ENCODE data around the gene PACS1.
"Not testable (repeated sequence)": the region's sequence is repeated elsewhere in the genome, so short reads cannot be mapped to it uniquely, and the experiment has no call there.

PACS1 gene

DNA sequence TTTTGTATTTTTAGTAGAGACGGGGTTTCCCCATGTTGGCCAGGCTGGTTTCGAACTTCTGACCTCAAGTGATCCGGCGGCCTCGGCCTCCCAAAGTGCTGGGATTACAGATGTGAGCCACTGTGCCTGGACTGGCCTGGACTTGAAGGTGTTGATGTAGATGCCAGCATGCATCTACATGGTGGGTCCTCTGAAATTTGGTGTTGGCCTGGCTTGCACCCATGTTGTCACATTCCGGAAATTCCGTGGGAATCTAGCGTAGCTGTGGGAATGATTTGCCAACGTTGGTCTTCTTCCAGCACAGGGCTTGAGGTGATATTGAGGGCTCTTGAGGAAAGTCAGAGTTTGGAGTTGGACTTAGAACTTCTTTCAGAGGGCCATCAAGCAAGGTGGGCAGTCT, 6.5 kb downstream of the PACS1 start:
- DNase-seq = no peak

DNA sequence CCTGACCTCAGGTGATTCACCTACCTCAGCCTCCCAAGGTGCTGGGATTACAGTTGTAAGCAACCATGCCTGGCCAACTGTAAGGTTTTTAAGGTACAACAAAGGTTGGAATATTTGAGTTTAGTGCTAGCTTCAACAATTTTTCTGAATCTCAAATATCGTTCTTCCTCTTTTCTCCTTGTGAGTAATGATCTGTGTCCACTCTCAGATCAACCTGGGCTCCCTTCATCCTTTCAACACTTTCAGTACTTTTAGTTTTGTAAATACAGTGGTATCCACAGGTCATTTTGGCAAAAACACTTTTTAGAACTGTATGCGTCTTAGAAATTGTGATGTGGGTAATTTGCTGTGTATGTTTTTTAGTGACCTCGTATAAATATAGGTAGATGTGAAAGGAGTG, 7.9 kb downstream of the PACS1 start:
- DNase-seq = no peak

DNA sequence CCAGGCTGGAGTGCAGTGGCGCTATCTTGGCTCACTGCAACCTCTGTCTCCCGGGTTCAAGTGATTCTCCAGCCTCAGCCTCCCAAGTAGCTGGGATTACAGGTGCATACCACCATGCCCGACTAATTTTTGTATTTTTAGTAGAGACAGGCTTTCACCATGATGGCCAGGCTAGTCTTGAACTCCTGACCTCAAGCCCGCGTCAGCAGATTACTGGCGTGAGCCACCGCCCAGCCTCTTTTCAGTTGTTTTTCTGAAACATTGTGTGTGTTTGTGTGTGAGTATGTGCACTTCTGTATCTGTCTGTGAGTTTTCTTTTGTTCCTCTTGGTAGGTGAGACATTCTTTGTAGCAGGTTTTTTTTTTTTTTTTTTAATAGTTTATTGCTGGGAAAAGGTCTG, 8.9 kb downstream of the PACS1 start:
- not testable (repeated sequence) for DNase-seq

DNA sequence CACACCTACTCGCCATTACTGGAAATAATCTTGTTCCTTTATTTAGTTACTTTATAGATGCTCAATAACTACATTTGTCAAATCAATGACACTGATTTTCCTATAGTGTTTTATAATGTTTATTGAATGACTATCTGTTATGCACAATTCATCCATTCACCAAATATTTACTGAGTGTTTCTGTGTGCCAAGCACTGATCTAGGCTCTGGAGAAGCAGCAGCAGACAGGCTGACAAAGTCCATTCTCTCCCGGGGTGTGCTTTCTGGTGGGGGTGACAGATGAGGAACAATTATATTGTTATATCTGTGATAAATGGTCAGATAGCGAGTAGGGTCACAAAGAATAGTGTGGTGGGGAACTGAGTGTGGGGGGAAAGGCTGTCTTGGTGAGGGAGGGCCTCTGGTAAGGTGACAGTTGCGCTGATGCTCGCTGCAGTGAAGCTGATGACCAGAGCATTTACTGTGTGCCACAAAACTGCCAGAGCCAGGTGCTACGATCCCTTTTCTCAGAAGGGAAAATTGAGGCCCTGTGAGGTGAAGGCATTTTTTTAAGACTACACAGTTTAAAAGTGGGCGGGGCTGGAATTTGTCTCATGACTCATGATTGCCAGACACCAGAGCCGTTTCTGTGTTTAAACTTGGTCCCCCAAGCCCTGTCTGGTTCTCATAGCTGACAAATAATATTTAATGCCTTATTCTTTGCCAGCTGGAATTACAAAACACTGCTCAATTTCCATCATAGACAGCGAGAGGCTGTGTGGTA, 10.2 kb downstream of the PACS1 start:
- DNase-seq = peak; percentile 91

DNA sequence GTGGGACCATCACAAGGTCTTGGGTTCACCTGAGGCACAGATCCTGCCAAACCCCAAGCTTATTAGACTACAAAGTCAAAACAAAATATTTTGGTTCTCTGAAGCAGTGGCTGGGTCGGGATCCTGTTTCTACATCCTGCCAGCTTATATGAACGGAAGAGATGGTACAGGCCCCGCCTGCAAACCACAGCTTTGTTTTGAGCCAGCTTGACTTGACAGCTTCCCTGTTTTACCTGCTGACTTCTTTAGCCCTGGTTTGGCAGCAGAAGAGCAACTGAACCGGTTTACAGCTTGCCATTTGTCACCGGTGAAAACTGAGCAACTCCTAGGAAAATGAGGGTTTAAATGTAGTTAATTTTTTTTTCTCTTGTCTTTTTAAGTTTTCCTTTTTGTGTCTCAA, 11.4 kb downstream of the PACS1 start:
- peak; percentile 86 for DNase-seq

DNA sequence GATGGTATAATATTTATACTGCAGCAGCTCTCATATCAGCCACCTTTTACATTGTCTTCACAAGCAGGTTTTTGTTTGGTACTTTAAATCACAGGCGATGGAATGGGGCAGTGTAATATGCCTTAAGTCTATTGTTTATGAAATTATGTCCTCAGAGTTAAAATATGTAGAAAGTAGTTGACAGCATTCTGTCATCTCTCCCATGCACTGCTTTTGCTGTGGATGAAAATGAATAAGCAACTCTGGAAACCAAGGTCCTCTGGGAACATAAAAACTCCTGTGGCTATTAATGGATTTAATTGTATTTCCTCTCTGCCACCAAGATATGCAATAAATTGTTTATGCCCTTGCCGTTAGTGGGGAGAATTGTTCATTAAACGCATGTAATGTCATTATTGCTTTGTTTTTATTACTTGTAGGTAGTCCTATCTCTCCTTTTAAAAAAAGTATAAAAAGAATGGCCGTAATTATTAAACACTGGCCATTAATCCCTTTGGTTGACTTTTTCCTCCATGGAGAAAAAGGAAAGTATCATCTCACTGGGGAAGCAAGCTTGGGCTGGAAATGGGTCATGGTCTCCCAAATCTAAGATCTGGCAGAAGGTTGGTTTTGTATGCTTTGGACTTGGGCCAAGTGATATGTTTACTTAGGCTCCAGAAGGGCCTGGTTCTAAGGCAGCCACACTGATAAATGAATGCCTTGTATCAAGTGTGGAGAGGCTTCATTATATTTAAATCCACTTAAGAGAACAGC, 13.1 kb downstream of the PACS1 start:
- peak; percentile 81 for DNase-seq

DNA sequence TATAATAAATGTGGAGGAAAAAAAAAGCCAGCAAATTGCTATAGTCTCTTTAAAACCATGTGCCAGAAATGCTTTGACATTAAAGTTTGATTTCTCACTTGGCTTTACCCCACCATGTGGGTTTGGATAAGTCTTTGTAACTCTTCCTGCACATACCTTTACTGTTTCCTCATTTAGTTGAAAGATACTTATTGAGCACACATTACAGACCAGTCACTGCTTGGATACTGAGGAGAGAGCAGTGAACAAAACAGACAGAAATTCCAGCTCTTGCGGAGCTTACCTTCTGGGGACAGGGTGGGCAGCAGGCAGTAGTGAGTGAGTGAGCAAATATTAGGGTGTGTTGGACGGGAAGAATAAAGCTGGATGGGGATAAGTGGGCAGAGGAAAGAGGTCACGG, 13.7 kb downstream of the PACS1 start:
- DNase-seq = no peak

DNA sequence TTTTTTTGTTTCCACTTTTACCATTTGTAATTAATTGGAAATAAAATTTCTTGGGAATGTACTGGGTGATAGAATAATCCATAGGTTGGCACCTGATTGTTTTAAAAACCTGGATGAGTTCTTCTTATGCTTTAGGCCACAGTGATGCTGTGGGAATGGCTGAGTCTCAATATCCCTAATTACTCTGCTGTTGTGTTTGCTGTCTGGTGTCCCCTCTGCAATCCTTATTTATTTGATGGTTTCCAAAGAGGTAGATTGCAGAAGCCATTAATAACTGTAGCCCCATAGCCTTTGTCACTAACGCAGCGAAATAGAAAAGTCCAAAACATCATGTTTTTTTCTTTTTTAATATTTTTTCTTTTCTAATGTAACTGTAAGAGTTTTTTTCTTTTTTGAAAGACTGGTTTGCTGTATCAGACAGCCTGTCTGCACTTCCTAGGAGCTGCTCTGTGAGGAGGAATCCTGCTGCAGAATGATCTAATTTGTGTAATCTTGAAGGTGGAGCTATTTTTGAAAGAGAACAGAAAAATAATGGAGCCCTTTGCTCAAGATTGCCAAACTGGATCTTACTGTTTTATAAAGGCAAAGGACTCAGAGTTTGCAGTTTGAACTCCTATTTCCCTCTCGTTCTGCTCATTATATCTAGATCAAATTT, 14.9 kb downstream of the PACS1 start:
- DNase-seq = no peak

DNA sequence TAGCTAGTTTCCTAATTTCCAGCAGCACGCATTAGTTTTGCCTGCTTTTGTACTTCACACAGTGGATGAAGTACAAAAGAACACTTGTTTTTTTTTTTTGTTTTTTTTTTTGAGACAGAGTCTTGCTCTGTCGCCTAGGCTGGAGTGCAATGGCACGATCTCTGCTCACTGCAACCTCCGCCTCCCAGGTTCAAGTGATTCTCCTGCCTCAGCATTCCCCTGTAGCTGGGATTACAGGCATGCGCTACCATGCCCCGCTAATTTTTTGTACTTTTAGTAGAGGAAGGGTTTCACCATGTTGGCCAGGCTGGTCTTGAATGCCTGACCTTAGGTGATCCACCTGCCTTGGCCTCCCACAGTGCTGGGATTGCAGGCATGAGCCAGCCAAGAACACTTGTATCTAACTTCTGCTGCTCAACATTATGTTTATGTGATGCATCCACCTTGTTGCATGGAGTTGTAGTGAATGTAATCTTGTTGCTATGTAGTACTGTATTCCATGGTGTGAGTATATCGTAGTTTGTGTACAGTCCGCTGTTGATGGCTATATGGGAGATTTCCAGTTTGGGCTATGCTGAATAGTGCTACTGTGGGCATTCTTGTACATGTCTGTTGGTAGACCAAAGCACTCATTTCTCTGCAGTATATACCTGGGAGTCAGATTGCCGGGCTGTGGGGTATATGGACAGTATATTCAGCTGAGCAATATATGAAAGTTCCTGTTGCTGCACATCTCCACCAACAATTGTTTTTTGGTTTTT, 17.3 kb downstream of the PACS1 start:
- no peak for DNase-seq

DNA sequence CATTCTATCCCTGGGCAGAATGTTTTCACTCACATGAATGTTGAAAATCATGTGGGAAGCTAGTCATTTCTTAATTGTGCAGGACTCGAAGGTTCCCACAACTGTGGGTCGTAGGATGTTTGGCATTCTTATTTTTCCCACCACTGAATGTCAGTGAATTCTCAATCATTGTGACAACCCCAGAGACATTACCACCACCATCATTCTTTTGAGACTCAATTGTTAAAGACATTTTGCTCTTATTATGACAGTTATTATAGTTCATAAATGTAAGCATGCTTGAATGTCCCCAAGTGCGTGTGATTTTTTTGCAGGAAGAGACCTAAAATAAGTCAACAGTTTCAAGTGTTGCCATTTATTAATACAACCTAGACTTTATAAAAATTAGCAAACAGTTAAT, 19.0 kb downstream of the PACS1 start:
- DNase-seq = no peak

DNA sequence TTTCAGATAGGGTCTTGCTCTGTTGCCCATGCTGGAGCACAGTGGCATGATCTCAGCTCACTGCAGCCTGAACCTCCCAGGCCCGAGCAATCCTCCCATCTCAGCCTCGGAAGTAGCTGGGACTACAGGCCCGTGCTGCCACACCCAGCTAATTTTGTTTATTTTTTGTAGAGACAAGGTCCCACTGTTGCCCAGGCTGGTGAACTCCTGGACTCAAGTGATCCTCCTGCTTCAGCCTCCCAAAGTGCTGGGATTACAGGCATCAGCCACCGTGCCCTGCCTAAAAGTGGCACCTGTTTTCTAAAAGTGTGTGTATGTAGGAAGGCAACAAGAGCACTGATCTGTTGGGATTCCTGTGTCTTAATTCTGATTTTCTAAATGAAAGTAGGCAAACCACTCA, 20.2 kb downstream of the PACS1 start:
- no peak for DNase-seq

DNA sequence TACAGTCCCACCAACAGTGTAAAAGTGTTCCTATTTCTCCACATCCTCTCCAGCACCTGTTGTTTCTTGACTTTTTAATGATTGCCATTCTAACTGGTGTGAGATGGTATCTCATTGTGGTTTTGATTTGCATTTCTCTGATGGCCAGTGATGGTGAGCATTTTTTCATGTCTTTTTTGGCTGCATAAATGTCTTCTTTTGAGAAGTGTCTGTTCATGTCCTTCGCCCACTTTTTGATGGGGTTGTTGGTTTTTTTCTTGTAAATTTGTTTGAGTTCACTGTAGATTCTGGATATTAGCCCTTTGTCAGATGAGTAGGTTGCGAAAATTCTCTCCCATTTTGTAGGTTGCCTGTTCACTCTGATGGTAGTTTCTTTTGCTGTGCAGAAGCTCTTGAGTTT, 22.1 kb downstream of the PACS1 start:
- not testable (repeated sequence) for DNase-seq

DNA sequence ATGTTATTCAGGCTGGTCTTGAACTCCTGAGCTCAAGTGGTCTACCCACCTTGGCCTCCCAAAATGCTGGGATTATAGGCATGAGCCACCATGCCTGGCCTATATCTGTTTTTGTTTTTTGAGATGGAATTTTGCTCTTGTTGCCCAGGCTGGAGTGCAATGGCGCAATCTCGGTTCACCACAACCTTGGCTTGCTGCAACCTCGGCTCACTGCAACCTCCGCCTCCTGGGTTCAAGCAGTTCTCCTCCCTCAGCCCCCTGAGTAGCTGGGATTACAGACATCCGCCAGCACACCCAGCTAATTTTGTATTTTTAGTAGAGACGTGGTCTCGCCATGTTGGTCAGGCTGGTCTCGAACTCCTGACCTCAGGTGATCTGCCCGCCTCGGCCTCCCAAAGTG, 29.7 kb downstream of the PACS1 start:
- not testable (repeated sequence) for DNase-seq

DNA sequence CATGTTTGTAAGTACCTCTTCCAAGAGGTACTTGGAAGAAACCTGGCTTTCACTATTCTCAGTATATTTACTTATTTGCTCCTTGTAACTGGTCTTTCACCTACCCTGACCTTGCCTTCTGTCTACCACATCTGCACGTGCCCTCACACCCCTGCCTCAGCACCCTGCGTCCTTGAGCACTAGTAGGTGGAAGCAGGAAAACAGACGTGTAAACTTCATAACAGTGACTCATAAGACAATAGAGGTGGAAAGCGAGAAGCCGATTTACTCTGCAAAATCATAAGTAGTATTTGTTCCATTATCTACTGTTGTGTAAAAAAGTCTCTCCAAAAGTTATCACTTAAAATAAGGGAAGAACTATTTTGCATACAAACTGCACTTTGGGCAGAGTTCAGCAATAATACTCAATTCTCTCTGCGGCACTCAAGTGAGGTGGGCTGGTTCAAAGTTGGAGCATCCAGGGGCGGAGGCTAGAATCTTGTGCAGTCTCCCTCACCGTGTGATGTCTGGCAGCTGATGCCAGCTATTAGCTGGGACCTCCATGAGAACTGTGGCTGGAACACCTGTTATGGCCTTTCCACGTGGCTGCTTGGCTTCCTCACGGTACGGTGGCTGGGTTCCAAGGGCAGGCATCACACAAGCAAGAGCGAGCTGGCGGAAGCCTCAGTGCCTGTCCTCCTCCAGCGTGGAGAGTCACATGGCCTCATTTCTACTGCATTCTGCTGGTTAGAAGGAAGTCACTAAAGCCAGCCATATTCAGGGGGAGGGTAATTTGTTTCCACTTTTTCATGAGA, 30.4 kb downstream of the PACS1 start:
- peak; percentile 73 for DNase-seq

DNA sequence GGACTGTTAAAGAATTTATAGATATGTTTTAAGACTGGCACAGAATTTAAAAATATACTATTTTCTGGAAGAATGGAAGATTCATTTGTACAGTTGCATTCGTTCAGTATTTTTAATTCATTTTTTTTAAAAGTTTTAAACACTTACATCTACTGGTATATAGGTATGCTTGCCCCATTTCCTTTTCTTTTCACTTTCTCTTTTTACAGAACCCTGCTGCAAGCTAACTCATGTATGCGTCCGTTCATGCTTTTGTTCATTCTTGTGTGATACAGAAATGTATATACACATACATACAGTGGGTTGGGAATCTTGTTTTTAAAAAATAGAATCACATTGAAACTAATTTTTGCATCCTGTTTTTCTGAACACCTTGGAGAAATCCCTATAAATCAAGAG, 31.0 kb downstream of the PACS1 start:
- no peak for DNase-seq

DNA sequence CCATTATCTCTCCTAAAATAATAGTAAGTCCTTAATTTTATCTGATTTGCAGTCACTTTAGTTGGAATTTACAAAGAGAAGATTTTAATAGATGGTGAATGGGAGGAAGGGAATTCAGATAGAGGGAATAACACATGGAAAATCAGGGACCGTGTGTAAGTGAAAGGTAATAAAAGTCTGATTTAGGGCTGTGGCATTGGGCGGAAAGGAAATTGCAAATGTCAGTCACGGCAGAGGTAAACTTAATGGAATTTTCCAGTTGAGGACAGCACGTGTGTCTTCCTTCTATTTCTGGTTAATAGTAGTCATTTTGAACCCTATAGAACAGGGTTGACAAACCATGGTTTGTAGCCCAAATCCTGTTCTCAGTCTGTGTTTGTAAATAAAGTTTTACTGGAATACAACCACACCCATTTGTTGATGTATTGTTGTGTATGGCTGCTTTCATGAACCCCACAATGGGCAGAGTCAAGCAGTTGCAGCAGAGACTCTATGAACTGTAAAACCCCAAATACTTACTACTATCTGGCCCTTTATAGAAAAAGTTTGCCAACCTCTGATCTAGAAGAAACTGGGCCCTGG, 34.1 kb downstream of the PACS1 start:
- DNase-seq = no peak

DNA sequence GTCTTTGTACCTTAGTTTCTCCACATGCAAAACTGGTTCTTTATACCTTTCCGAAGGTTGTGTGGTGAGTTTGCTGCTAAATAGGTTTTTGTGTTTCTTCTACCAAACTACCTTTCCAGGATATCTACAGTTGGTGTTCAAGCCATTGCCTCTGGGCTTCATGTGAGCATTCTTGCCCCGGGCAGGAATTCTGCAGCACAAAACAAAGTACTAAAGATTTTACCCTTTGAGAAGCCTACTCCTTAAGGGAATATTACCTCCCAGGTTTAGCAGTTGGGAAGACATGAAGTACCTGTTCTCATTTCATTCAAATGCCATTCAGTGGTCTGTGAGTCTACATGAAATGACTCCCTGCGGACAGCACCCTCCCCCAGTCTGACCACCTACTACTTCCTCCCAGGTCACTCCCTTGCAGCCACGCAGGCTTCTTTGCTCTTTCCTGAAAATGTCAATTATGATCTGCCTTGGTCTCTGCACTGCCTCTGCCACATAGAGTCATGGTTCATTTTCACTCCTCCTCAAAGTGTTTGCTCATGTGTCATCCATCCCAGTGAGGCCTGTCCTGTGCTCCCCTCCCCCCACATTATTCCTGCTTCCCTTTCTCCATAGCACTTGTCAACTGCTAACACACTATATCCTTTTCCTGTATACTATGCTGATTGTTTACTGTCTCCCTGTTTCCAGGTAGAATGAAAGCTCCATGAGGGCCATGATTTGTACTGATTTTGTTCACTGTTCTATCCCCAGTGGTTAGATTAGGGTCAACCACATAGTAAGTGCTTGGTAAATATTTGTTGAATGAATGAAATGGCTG, 36.9 kb downstream of the PACS1 start:
- no peak for DNase-seq

DNA sequence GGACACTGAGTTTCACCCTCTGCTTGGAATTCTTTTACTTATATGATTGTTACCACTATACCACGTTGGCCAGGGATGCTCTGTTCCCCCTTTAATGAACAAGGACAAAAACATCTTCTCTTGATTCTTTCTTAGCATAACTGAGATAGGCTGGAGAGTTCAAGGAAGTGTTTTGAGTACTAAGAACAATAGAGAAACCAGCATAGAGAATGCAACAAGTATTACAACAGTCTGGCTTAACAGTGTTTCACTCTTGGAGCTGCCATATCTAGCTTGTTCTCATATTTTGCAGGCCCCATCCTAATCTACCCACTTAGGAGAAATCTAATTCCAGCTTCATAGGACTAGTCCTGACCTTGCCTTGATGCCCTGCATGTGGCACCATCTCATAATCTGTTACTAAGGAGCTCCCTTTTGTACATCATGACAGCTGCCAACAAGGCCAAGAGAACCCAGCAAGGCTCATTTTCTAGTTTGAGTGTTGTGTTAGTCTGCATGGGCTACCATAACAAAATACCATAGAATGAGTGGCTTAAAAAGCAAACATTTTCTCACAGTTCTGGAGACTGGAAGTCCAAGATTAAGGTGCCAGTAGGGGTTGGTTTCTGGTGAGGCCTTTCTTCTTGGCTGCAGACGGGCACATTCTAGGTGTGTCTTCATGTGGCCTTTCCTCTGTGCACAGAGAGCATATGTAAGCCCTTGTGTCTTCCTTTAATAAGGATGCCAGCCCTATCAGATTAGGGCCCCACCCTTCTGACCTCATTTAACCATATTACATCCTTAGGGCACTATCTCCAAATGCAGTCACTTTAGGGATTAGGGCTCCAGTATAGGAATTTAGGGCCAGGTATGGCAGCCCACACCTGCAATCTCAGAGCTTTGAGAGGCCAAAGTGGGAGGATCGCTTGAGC, 37.8 kb downstream of the PACS1 start:
- DNase-seq = peak; percentile 52

DNA sequence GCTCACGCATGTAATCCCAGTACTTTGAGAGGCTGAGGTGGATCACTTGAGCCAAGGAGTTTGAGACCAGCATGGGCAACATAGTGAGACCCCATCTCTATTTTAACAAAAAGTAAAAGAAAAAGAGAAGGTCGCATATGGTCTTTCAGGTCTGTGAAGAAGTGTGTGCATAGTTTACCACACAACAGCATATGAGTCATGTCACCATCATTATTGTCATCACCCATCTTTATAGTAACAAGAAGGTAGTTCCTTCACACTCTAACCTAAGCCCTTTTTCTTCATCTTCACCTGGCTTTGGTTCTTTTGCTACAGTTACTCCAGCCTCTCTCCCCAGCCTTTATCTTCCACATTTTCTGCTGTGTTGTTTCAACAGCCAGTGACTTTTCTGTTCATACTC, 39.2 kb downstream of the PACS1 start:
- no peak for DNase-seq

DNA sequence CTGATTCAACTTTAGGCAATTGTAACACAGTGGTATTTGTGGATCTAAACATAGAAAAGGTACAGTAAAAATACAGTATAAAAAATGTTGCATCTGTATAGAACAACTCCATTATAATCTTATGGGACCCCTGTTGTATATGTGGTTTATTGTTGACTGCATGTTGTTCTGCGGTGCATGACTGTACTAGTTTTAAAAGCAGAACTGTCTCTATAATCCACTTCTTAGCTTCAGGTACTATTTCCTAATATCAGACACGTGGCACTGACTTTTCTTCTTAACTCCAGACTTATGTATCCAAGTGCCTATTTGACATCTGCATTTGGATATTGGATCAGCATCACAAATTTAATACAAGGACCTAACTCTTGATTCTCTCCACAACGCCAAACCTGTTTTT, 41.1 kb downstream of the PACS1 start:
- DNase-seq = no peak

Data from hematopoietic multipotent progenitor cell treated with erythropoietin and hydrocortisone succinate and interleukin-3 and kit ligand, for 6 days (in vitro differentiated cells).